GM21825 (cell line): ENCODE measurements around the gene CAPN1.
"Not testable (repeated sequence)": the region's sequence is repeated elsewhere in the genome, so short reads cannot be mapped to it uniquely, and the experiment has no call there.

Experiments used
- ATAC-seq: cut with Tn5 transposase; IDR thresholded peaks from one replicate; pipeline ENCODE4 v1.9.1; 2021; ENCODE audit warnings: mild to moderate bottlenecking, moderate library complexity; ENCODE audit not compliant: unreplicated experiment

CAPN1 gene

GRCh38 chr11:65216830-65217229 is 35.1 kb downstream of the CAPN1 start:
- ATAC-seq: no peak

GRCh38 chr11:65217441-65218423 is 36.0 kb downstream of the CAPN1 start:
- no peak for ATAC-seq

GRCh38 chr11:65218446-65218845 is 36.7 kb downstream of the CAPN1 start:
- no peak for ATAC-seq

GRCh38 chr11:65219930-65220213 is 38.1 kb downstream of the CAPN1 start:
- ATAC-seq: no peak

- no peak for ATAC-seq
Measured at GRCh38 chr11:65221026-65221425, 39.3 kb downstream of the CAPN1 start.

DNA sequence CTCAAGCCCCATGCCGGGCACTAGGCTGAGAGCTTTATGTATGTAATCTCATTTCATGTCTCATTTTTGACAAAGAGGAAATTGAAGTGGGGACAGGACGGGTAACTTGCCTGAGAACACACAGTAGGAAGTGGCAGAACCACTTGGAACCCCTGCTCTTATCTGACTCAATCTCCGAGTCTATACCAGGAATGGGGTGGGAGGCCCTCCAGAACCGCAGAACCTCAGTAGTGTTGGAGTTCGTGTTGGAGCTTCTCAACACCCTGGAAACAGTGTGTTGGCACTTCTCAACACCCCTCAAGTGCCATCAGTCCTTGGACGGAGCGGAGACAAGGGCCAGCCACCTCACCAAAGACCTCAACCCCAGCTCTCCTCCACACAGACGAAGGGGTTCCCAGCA is 41.3 kb downstream of the CAPN1 start:
- ATAC-seq: no peak

- ATAC-seq: no peak
Measured at GRCh38 chr11:65224930-65225278, 43.2 kb downstream of the CAPN1 start.

DNA sequence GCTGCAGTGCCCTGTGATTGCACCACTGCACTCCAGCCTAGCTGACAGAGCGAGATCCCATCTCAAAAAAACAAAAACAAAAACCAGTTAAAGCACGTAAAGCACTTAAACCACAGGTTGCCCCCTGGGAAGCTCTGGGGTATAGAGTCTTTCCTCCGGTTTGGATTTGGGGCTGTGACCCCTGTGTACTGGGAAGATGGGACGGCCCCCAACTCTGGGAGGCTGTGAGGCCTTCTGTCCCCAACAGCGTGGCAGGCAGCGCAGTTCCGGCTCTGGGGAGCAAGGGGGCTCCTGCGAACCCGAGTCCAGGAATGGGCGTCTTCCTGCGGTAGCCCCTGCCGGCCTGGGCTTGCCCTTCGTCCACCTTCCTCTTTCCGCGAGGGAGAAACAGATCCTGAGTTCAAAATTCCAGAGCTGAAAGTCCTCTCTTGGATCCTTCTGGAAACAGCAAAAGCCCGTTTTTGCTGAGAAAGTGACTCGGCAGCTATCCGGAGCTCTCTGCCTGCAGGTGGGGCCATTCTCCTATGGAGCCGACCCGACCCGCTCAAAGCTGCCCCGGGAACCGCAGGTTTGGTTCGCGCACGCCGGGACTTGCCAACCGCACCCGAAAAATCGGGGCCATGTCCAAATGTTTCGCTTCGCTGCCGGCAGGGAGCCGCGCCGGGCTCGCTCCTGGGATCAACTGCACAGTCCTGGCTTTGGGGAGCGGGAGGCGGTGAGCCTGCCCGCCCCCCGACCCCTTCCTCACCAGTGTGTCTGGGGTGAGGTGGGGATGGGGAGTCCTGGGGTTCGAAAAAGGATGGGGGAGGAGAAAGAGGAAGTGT is 43.8 kb downstream of the CAPN1 start:
- ATAC-seq: no peak

- no peak for ATAC-seq
Measured at GRCh38 chr11:65226103-65226442, 44.3 kb downstream of the CAPN1 start.

DNA sequence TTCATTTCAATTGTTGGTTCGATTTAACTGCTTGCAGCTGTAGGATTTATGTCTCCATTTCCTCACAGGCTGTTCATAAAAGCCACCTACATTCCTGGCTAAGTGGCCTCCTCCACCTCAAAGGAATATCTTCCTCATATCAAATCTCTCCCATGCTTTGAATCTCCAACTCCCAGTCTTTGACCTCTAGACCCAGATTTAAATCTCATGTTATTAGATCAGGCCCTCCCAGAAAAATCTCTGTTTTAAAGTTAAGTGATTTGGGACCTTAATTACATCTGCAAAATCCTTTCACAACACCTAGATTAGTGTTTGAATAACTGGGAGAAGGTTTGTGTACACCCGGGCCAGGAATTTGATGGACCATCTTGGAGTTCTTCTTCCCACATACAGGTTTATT is 46.2 kb downstream of the CAPN1 start:
- ATAC-seq: no peak

GRCh38 chr11:65236194-65237059 is 54.7 kb downstream of the CAPN1 start:
- no peak for ATAC-seq

- not testable (repeated sequence) for ATAC-seq
Measured at GRCh38 chr11:65238302-65238701, 56.6 kb downstream of the CAPN1 start.

- ATAC-seq: no peak
Measured at GRCh38 chr11:65241134-65241533, 59.4 kb downstream of the CAPN1 start.

GRCh38 chr11:65241692-65242091 is 60.0 kb downstream of the CAPN1 start:
- no peak for ATAC-seq

DNA sequence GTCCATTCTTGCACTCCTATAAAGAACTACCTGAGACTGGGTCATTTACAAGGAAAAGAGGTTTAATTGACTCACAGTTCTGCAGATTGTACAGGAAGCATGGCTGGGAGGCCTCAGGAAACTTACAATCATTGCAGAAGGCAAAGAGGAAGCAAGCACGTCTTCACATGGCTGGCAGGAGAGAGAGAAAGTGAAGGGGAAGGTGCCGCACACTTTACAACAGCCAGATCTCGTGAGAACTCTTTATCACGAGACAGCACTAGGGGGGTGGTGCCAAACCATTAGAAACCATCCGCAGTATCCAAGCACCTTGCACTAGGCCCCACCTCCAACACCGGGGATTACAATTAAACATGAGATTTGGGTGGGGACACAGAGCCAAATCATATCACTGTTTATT is 60.7 kb downstream of the CAPN1 start:
- no peak for ATAC-seq

DNA sequence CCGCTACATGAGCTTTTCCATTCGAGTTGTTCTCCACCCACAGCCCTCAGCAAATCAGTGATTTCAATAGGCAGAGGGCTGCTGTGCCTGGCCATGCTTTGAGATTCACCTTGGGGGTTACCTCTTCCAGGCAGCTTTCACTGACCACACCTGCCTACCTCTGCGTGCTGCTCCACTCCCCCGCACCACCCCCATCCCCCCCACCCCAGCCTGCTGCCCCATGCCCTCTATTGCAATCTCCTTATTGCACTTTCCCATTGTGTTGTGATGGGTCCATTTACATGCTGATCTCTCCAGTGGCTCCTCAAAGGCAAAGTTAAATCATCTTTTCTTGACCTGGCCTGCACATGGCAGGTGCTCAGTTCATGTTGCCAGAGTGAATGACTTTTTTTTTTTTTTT is 62.1 kb downstream of the CAPN1 start:
- ATAC-seq: no peak

GRCh38 chr11:65245046-65245445 is 63.3 kb downstream of the CAPN1 start:
- not testable (repeated sequence) for ATAC-seq

DNA sequence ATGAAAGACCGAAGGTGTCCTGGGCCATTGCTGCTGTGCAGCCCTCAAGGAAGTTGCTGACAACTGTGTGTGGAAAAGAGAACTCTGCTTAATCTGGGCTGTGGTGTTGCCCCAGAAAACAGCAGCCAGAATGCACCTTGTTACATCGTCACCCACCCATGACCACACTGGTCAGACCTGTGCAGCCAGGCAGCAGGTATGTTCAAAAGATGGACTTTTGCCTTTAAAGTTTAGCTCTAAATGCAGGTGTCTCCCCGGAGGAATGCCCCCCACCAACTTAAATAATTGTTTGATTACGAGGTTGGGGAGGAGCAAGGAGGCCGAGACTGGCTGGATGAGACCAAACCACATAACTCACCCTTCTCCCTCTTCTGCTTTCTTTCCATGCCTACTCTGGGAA is 64.8 kb downstream of the CAPN1 start:
- no peak for ATAC-seq

GRCh38 chr11:65248184-65248710 is 66.5 kb downstream of the CAPN1 start:
- ATAC-seq: not testable (repeated sequence)

DNA sequence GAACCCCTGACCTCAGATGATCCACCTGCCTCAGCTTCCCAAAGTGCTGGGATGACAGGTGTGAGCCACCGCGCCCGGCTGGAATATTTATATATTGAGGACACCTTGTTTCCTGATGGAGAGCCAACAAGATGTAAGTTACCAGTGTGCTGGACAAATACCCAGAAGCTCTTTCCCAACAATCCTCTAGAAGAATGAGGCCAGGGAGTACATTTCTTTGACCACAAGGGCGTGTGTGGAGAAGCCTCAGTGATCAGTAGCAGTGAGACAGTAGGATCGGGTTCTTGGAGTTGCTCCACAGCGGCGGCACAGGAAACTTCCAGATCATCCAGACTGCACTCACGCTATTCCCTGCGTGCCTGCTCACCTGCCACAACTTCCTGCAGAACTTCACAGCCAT is 69.7 kb downstream of the CAPN1 start:
- ATAC-seq: no peak

GRCh38 chr11:65254724-65255123 is 73.0 kb downstream of the CAPN1 start:
- ATAC-seq: no peak
